HFF-Myc (cell line): ENCODE data around the gene QKI.

ENCODE experiments used
- DNase-seq: peaks from one replicate; pipeline ENCODE4 v3.0.0-alpha.2; 2011; ENCODE audit warnings: low read depth; ENCODE audit errors: extremely low read depth
- H3K4me3 ChIP-seq: replicated peaks from 2 replicates; pipeline ENCODE4 v1.5.1; 2011; ENCODE audit warnings: low read depth, mild to moderate bottlenecking, control low read depth, low read length
- TF ChIP-seq, protein P1 (sequence below): IDR thresholded peaks from 2 replicates; pipeline ENCODE4 v1.5.1; 2012; ENCODE audit warnings: mild to moderate bottlenecking, low read depth, low read length, control low read depth; ENCODE audit errors: missing control alignments

The QKI gene

DNA sequence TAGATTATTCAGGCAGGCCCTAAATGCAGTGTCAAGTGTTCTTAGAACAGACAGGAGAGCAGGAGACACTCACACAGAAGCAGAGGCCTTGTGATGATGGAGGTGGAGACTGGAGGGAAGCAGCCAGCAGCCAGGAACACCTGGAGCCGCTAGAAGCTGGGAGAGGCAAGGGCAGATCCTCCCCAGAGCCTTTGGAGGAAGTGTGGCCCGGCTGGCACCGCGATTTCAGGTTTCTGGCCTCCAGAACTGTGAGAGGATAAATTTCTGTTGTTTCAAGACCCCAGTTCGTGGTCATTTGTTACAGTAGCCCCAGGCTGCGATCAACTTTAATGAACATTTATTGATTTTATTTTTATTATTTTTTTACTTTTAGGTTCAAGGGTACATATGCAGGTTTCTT, 203.0 kb downstream of the QKI start:
- no peak overlapping the region for H3K4me3 ChIP-seq
- no peak for DNase-seq
- TF ChIP-seq, protein P1, sequence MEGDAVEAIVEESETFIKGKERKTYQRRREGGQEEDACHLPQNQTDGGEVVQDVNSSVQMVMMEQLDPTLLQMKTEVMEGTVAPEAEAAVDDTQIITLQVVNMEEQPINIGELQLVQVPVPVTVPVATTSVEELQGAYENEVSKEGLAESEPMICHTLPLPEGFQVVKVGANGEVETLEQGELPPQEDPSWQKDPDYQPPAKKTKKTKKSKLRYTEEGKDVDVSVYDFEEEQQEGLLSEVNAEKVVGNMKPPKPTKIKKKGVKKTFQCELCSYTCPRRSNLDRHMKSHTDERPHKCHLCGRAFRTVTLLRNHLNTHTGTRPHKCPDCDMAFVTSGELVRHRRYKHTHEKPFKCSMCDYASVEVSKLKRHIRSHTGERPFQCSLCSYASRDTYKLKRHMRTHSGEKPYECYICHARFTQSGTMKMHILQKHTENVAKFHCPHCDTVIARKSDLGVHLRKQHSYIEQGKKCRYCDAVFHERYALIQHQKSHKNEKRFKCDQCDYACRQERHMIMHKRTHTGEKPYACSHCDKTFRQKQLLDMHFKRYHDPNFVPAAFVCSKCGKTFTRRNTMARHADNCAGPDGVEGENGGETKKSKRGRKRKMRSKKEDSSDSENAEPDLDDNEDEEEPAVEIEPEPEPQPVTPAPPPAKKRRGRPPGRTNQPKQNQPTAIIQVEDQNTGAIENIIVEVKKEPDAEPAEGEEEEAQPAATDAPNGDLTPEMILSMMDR, result no peak

DNA sequence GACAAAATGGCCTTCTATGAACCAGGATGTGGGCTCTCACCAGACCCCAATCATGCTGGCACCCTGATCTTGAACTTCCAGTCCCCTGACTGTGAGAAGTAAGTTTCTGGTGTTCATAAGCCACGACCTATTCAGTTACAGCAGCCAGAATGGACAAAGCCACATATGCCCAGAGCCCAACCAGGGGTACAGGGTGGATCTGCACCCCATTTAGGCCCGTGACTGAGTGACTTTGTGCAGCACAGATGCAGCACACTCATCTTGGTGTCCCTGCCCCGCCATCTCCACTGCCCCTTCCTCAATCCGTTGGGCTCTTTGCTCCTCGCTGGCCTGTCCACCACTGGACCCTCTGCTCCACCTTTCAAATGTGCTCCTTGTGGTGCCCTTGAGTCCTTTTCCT, 205.6 kb downstream of the QKI start:
- DNase-seq, result no peak
- TF ChIP-seq, protein P1, result no peak
- H3K4me3 ChIP-seq, result no peak overlapping the region

DNA sequence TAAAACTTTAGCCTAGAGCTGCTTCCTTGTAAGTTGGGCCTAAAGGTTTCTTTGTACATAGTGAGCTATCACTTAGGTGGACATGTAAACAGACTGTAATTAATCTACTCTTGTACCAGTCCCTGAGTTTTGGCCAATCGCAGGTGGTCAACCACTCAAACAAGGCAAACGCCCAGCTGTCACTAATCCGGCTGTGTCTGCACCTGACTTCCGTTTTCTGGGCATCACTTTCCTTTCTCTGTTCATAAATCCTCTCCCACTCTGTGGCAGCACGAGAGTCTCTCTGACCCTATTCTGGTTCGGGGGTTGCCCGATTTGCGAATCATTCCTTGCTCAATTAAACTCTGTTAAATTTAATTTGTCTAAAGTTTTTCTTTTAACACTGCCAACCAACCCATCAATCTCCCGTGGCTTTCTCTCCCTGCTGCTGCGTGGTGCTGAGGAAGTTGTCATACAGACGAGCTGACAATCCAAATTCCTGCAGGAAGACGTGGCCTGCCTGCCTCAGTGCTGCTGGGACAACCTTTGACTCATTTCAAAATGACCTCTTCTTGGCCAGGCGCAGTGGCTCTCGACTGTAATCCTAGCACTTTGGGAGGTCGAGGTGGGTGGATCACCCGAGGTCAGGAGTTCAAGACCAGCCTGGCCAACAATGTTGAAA, 206.3 kb downstream of the QKI start:
- TF ChIP-seq, protein P1, result no peak
- no peak overlapping the region for H3K4me3 ChIP-seq
- DNase-seq, result no peak

DNA sequence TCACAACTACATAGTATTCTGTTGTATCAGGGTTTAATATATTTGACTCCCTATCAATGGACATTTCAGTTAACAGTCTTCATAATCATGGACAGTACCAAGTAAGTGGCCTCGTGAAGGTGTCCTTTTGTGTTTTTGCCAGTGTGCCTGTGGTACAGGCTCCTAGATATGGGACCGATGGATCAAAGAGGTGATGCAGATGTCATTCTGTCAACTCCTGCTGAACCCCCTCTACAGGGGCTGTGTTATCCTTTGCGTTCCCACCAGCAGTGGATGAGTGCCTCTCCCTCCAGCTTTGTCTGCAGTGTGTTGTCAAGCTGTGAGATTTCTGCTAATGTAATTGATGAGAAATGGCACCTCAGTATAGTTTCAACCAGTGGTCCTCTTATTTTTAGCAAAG, 210.7 kb downstream of the QKI start:
- TF ChIP-seq, protein P1, result no peak
- no peak overlapping the region for H3K4me3 ChIP-seq
- no peak for DNase-seq

DNA sequence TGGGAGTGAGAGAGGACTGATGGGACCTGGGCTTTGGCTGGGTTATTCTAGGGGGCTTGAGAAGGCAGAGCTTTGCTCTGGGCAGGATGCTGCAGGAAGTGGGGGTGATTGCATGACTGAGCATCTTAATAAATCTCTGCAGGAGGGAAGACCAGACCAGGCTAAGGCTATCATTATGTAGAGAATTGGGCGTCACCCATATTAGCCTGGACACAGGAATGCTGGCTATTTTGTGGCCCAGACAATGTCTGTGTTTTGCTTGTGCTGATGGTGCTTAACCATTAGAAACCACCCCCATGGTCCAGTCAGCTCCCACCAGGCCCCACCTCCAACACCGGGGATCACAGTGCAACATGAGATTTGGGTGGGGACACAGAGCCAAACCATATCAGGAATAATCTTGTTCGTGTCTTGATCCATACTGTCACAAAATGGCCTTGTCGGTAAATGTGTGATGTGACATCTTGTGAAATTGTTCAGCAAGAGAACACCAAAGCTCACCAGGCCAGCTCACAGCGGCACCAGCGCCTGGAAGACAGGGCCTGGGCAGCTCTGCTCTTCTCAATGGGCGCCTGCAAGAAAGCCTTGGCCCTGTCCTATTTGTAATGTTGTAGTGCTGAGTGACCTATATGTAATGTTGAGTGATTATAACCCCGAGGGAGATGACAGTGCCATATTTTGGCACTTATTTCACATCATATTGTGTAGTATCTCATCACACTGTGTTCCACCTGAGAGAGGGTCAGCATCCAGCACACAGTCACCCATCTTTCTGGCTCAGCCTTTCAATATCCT, 211.8 kb downstream of the QKI start:
- H3K4me3 ChIP-seq, result no peak overlapping the region
- no peak for DNase-seq
- TF ChIP-seq, protein P1, result no peak

DNA sequence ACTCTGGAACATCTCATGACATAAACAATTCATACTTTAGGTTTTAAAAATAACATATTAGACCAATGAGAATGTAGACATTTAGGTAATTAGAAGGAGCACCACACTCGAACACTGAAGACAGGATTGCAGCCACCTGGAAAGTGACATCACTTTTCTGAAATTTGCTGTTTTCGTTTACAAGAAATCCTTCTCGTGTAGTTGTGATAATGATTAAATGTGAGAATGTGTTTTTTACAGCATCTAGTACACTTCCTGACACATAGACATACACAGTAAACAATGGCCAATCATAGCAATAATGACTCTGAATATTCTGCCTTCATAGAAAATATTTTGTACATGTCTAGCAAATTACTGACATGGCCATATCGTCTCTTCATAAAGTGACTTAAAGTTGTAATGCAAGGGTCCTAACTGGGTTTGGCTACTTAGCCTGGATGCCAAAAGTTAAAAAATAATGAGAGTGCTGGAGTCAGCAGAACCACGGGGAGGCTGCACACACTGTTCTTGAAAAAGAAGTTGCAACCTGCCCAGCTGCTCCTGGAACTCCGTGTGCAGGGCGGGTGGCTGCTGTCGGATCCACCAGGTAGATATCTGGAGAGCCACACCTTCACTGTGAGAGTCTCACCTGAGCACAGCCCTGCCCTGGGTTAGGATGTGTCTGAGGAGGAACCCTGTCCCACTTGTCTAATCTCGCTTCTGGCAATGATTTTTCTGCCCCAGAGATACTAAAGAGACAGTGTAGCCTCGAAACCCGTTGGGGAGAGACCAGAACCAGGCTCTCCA, 212.9 kb downstream of the QKI start:
- no peak for DNase-seq
- H3K4me3 ChIP-seq, result no peak overlapping the region
- TF ChIP-seq, protein P1, result no peak
